Stimulated activated CD4-positive, alpha-beta T cell treated with anti-CD3 and anti-CD28 coated beads, Interleukin-12 subunit alpha, Interleukin-12 subunit beta, amount 100 ng/mL, for 4 hours (primary cell): ENCODE data around the gene CSF2.
"Not testable (repeated sequence)": the region's sequence is repeated elsewhere in the genome, so short reads cannot be mapped to it uniquely, and the experiment has no call there.

Experiments
- DNase-seq: peaks from one replicate; pipeline ENCODE4 v3.0.0-alpha.2; 2020

The CSF2 gene

DNA sequence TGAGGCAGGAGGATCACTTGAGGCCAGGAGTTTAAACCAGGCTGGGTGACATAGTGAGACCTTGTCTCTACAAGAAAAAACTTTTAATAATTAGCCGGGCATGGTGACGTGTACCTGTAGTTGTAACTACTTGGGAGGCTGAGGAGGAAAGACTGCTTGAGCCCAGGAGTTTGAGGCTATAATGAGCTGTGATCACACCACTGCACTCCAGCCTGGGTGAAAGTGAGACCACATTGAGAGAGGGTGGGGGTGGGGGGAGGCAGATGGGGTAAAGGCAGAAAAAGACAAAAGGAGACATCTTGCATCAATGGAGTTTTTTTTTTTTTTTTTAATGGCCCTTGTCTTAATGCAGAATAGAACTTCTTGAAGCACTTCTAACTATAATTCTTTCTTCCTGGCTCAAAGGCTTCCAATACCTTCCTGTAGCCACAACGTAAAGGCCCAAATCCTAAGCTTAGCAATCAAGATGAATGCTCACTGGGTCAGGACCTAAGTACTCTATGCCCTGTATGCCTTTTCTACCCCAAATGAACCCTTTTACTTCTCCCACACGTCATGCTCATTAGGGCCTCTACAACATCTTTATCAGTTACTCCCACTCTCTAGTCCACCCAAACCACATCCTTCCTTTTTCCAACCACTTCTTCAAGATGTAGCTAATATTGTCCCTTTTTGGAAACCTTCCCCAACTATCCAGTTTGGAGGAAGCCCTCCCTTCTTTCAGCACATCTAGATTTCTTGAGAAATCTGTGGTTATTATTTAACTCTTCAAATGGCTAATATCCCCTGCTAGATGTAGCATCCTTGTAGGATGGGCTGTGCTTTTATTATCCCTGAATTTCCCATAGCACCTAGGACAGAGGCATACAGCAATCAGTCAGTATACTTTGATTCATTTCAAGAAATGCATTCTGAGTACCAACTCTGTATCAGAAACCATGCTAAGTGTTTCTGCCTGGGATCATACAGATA lies 40.8 kb downstream of the CSF2 start:
- DNase-seq, result no peak

GRCh38 chr5:132115375-132115774 lies 41.8 kb downstream of the CSF2 start:
- no peak for DNase-seq

- DNase-seq, result no peak
Measured at GRCh38 chr5:132116072-132116471, 42.5 kb downstream of the CSF2 start.

- not testable (repeated sequence) for DNase-seq
Measured at GRCh38 chr5:132116909-132117489, 43.4 kb downstream of the CSF2 start.

- DNase-seq, result not testable (repeated sequence)
Measured at GRCh38 chr5:132120717-132121116, 47.1 kb downstream of the CSF2 start.

- not testable (repeated sequence) for DNase-seq
Measured at GRCh38 chr5:132122971-132123370, 49.4 kb downstream of the CSF2 start.

- not testable (repeated sequence) for DNase-seq
Measured at GRCh38 chr5:132123578-132123977, 50.0 kb downstream of the CSF2 start.
